Kidney tubule cell (primary cell): ENCODE measurements around the gene TMCO1.
"Not testable (repeated sequence)": the region's sequence is repeated elsewhere in the genome, so short reads cannot be mapped to it uniquely, and the experiment has no call there.

Experiments
- DNase-seq: peaks from one replicate; pipeline ENCODE4 v3.0.0-alpha.2; 2018; ENCODE audit warnings: low spot score

The TMCO1 gene, protein sequence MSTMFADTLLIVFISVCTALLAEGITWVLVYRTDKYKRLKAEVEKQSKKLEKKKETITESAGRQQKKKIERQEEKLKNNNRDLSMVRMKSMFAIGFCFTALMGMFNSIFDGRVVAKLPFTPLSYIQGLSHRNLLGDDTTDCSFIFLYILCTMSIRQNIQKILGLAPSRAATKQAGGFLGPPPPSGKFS

DNA sequence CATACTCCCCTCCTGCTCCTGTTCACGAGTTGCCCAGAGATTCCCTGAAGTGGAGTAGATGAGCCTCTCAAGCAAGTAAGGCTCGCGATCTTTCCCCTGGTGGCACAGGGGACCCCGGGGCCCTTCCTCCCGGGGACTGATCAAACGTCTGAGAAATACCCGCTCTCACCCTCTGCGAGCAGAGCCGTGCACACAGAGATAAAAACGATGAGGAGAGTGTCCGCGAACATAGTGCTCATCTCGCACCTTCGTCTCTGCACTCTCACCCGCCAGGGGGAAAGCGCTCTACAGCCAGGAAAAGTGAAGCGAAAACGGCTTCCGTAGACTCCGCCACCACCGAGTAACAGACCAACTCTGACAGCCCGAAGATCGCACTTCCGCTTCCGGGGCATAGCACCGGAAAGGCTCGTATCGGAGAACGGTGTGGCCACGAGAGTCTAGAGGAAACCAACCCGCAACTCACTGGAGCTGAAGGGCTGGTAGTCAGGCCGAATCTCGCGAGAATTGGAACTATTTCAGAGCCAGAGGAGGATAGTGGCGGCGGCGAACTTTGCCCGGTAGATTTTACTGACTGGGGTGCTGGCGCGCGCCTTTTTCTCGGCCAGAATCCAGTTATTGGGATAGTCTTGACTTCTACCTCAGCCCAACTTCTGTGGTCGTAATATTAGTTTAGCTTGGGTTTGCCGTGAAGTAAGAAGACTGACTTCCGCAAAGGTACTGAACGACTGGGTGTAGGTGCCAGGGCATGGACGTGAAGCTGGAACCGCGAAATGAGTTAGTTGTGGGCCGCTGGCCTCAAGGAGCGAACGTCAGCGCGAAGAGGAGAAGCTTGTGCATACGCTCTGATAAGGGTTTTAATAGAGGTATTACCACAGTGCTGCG, at the start of gene TMCO1:
TSS of gene TMCO1 (minus strand) at position 356 of the 882 bp plus-strand sequence. CDS start at position 239, 117 bp downstream.
- DNase-seq: peak; percentile 98

DNA sequence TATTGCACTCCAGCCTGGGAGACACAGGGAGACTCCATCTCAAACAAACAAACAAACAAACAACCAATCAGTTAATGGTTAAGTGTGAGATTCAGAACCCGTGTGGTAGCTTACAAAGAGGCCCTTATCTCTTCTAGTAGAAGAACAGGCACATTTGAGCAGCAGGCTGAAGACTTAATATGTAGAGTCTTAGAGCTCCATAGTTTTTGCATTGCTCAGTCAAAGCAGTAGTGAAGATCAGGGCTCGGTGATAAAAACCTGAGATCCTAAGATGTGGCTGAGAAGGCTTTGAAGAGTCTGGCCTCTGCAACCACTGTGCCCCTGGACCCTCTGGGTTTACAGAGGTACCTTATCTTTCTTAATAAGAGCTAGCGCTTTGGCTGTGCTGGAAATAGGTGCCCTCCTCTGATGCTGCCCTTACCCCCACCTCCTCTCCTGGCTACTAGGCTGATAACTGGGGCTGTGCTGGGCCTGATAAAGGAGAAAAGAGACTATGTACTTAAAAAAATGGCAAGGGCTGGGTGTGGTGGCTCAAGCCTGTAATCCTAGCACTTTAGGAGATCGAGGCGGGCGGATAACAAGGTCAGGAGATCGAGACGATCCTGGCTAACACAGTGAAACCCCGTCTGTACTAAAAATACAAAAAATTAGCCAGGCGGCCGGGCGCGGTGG, 48.3 kb upstream of the TMCO1 start:
- no peak for DNase-seq

DNA sequence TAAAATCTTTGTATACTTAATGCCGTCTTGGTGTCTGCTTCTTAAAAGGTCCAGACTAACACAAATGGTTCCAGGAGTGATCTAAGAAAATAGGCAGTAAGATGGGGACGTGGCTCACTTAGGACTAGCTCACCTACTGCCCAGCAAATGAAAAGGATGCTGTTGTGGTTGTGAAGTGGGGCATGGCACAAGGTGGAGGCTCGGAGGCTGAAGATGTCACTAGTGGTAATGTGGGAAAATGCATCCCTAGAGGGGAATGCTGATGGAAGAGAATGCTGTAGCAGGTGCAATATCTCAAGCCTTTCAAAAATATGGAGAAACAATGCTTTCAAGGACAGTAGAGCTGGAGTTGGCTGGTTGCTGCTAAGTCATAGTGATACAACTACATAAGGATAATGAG, 47.5 kb upstream of the TMCO1 start:
- DNase-seq: no peak

DNA sequence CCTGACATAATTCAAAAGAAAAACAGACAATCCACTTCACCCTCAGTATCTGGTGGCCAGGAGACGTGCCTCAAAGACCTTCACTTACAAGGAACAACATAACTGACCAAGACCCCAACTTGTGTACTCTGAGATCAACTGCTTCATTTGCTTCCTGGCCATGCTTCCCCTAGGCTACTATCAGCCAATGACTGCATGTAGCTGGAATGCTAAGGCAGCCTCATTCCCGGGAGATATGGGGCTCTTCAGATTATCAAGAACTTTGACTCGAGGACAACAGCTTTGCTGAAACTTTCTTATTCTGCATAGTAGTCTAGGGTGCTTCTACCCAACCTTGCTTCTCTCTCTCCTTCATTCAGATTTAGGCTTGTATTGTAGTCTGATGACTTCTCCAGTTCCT, 47.1 kb upstream of the TMCO1 start:
- DNase-seq: peak; percentile 23

DNA sequence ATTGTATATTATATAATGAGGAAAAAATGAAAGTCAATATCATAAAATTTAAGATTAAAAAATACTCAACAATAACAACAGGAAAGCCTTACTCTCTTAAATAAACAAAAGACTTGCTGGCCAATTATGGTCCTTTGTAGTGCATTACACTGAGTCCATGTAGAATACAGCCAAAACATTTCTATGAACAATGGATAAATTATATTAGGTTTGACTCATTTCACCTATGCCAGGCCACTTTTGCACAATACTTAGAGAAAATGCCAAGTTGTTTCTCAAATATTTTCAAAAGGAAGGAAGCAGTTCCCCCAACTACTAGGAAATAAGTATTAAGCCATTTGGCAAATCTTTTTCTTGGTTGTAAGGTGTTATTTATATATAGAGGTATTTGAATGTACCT, 38.9 kb upstream of the TMCO1 start:
- no peak for DNase-seq

DNA sequence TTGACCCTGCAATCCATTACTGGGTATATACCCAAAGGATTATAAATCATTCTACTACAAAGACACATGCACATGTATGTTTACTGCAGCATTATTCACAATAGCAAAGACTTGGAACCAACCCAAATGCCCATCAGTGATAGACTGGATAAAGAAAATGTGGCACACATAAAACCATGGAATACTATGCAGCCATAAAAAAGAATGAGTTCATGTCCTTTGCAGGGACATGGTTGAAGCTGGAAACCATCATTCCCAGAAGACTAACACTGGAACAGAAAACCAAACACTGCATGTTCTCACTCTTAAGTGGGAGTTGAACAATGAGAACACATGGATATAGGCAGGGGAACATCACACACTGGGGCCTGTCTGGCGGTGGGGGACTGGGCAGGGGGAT, 35.8 kb upstream of the TMCO1 start:
- not testable (repeated sequence) for DNase-seq

DNA sequence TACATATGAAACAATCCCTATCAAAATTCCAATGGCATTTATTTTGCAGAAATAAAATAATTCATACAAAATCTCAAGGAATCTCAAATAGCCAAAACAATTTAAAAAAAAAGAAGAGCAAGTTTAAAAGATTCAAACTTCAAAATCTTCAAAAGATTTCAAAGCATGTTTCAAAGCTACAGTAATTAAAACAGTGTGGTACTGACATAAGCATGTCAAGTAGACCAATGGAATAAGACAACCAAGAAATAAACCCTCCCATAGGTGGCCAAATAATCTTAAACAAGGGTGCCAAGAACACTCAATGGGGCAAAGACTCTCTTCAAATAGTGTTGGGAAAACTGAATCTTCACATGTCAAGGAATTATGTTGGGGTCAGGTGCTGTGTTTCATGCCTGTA, 30.7 kb upstream of the TMCO1 start:
- no peak for DNase-seq

DNA sequence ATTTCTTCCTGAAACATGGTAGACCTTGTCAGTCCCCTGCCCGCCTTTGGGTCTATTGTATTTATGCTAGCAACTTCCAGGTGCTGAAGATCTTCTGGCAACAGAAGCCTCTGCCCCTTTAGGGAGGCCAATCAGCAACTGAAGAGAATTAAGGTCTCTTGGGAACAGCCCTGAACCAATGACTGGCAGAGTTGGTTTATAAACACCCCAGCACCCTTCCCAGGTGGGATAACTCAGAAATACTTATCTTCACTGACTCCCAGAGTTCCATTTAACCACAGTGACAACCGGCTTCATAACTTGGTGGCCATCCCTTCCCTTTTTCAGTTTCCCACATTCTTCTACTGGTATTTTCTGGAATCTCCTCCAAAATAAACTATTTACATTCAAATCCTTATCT, 27.2 kb upstream of the TMCO1 start:
- DNase-seq: no peak

DNA sequence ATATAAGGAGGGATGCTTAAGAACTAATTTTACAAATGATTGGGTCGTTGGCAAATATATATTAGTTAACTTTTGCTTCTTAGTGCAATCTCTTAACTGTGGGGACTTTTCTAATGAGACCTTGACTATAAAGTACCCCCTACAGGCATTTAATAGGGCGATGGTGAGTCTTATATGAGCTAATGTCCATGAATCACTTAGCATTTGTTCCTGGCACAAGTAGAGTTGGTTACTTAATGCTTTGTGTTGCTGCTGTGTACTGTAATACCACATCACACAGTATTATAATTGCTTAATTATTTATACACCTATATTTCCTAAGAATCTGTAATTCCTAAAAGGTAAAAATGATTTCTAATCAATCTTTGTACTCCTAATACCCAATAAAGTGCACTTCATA, 25.3 kb upstream of the TMCO1 start:
- no peak for DNase-seq

DNA sequence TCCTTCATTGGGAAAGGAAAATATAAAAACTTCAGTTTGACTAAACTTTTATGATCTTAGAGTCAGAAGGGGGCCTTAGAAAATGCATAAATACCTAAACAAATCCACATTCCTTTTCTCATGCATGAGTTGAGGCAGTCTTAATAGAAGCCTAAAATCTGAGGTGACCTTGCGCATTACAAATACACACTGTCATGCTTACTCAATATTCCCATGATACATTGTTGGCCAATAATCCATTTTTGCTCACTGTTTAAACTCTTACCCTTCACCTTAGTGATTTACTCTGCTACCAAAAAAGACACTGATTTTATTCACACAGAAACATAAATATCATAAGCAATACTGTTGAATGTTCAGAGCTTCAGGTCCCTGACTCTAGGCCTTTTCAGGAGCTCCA, 19.1 kb upstream of the TMCO1 start:
- DNase-seq: no peak

DNA sequence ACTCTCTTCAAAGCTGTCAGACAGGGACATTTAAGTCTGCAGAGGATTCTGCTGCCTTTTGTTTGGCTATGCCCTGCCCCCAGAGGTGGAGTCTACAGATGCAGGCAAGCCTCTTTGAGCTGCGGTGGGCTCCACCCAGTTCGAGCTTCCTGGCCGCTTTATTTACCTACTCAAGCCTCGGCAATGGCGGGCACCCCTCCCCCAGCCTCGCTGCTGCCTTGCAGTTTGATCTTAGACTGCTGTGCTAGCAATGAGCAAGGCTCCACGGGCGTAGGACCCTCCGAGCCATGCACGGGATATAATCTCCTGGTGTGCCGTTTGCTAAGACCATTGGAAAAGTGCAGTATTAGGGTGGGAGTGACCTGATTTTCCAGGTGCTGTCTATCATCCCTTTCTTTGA, 14.9 kb upstream of the TMCO1 start:
- DNase-seq: not testable (repeated sequence)

DNA sequence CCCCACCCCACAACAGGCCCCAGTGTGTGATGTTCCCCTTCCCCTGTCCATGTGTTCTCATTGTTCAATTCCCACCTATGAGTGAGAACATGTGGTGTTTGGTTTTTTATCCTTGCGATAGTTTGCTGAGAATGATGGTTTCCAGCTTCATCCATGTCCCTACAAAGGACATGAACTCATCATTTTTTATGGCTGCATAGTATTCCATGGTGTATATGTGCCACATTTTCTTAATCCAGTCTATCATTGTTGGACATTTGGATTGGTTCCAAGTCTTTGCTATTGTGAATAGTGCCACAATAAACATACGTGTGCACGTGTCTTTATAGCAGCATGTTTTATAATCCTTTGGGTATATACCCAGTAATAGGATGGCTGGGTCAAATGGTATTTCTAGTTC, 9.5 kb upstream of the TMCO1 start:
- not testable (repeated sequence) for DNase-seq

DNA sequence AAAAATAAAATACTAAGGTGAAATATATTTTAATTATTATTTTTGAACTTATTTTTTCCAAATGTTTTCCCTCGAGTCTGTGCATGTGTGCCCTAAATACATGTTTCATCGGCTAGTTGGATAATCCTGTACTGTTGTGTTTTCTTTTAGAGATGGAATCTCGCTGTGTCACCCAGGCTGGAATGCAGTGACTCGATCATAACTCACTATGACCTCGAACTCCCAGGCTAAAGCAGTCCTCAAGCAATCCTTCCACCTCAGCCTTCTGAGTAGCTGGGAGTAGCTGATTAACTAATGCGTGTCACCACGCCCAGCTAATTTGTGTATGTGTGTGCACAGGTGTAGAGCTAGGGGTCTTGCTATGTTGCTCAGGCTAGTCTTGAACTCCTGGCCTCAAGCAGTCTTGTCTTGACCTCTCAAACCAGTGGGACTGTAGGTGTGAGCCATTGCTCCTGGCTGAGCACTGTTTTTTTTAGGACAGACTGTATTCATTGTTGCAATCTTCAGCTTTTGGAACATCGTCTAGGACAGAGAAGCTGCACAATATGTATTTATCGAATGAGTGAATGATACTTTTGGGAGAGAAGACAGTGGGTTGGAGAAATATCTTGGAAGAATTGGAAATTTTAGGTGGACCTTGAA, 4.8 kb upstream of the TMCO1 start:
- peak; percentile 94 for DNase-seq

DNA sequence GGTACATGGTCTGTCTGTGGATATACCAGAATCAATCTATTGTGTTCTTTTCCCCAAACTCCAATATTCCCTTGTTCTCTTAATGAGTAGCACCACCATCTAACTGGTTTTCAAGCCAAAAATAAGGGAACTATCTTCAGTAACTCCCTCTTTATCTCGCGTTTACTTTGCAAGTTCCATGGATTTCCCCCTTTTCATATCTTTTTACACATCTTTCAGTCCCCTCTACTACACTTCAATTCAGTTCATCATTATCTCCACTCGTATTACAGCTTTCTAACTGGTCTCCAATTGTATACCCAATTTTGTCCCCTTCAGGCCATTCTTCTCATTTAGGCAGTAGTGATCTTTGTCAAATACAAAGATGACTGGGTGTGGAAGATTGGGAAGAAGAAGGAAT, 4.1 kb upstream of the TMCO1 start:
- DNase-seq: no peak

DNA sequence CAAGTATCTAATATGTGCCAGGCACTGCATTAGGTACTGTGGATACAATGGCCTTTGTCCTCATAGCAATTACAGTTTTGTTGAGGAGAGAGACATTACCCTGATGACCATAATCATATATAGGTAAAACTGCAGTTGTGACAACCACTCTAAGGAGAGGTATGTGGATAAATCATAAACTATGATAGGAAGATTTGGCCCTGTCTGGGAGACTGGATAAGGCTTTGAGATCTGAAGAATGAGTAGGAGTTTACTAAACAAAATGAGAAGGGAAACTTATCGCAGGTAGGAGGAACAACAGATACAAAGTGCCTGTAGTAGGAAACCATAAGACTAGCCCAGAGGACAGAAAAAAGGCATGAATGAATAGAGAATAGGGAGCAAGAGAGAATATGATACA, 4.4 kb downstream of the TMCO1 start:
- no peak for DNase-seq

DNA sequence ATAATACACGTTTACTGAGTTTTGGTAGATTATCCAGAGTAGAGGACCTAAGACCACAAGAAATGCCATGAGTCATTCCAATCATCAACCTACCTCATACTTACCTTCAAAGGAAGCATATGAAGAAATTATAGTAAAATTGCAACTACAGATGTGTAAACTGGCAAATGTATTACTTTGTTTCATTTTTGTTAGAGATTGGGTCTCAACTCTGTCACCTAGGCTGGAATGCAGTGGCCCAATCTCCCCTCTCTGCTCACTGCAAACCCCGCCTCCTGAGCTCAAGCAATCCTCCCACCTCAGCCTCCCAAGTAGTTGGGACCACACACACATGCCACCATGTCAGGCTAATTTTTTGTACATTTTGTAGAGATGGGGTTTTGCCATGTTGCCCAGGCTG, 5.2 kb downstream of the TMCO1 start:
- DNase-seq: no peak

DNA sequence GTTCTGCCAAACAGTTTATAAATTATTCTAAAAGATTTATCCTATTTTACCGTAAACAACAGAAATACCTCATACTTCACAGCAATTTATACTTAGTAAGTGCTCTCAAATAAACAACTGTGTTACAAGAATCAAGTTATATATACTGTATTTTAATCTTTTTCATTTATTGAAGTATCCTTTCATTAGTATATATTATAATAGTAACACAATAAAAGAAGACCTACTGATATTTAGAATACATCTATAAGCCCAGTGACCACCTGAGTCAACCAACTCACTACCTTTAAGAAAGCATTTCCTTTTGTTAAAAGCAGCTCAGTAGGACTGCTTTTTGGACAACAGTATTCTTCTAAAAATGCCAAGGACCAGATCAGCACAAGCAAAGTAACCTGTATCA, 5.9 kb downstream of the TMCO1 start:
- no peak for DNase-seq

DNA sequence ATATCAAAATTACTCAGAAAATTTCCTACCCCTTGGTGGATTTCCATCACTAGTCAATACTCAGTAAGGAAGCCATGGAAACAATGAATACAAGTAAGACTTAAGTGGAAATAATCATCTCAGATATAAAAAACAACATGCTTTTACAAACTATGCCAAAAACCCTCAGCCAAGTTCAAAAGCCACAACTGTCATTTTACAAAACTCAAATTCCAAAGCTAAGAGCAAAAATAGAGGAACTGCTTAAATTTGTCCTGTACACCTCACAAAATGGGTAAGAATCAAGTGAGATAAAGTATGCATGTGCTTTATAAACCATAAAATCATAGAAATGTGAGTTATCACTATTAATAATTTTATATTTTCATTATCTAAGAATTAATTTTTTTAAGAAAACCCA, 9.6 kb downstream of the TMCO1 start:
- DNase-seq: no peak

DNA sequence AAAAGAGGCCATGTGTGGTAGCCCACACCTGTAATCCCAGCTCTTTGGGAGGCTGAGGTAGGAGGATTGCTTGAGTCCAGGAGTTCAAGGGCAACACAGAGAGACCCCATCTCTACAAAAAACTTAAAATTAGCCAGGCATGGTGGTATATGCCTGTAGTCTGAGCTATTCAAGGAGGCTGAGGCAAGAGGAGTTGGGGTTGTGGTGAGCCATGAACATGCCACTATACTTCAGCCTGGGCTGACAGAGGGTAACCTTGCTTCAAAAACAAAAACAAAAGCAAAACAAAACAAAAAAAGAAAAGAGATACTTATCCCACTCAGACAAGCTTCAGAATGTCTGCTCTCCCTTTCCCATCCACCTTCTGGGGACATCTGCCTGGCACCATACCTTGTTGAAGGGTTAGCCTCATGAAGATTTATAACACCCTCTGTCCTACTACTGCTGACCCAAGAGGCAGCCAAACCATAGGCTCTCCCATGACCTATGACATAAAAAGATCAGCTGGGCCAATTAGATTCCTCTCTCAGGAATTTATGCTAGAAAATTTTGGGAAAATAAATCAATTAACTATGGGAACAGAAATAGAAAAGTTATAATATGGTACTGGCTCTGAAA, 13.2 kb downstream of the TMCO1 start:
- DNase-seq: no peak

DNA sequence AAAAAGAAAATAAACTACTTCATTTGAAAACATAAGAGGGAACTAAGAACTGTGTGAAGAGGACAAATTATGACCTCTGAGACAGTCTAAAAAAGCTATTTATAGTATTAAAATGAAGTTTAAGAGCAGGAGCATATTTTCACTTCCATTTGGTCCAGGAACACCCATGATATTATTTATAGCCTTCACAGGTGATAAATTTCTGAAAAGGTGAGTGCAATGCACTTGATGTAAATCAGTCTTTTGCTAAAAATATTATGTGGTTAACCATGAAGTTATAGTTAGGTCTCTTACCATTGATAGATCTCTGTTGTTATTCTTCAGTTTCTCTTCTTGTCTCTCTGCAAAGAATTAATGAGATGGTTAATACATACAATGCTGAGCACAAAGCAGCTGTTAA, 14.7 kb downstream of the TMCO1 start:
- no peak for DNase-seq

DNA sequence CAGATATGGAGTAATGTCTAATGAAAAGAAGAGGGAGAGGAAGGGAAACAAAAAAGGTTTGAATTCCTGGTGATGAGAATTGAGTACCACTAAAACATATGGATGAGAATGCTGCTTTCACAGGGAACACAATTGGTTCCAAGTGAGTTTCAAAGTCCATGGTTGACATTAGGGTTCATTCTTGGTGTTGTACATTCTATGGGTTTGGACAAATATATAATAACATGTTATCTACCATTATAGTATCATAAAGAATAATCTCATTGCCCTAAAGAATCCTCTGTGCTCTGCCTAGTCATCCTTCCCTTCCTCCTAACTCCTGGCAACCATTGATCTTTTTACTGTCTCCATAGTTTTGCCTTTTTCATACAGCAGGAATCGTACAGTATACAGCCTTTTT, 20.1 kb downstream of the TMCO1 start:
- no peak for DNase-seq
